CD14-positive monocyte (primary cell): ENCODE results near the gene EMILIN1. TPM values are rescaled to one million over a fixed set of nuclear protein-coding genes. Genes with fewer than 3 reads are reported as not detected.
A peak's percentile ranks its signal among the peaks of the same experiment; 100 is the strongest.

Experiments
- DNase-seq, 3 donors: peaks; one replicate each; pipeline ENCODE4 v3.0.0-alpha.2; 2011 to 2022
- H2AFZ ChIP-seq: 2 replicates; pipeline ENCODE4 v1.6.0; 2012; ENCODE audit warnings: mild to moderate bottlenecking, low read depth, low read length, inconsistent platforms; ENCODE audit not compliant: insufficient read depth, poor library complexity, severe bottlenecking
- H3K27ac ChIP-seq, 2 donors: 1 replicate in 1 of 2; 2 replicates in 1 of 2; pipeline ENCODE4 v1.5.1; 2012 to 2013; ENCODE audit warnings: low read length in 2 of 2, control low read depth in 1 of 2, inconsistent platforms in 1 of 2, low read depth in 1 of 2, mild to moderate bottlenecking in 1 of 2
- H3K27me3 ChIP-seq, 2 donors: one replicate each; pipeline versions ENCODE4 v1.6.0 to v1.6.1; 2011 to 2013; ENCODE audit warnings: low read length in 2 of 2; ENCODE audit not compliant: control insufficient read depth in 2 of 2, insufficient read depth in 2 of 2
- H3K36me3 ChIP-seq, 2 donors: replicated peaks in 1 of 2; 1 replicate in 1 of 2; 2 replicates in 1 of 2; pipeline versions ENCODE4 v1.5.1 to v1.6.1; 2012 to 2013; ENCODE audit warnings: low read length in 2 of 2, control low read depth in 1 of 2, inconsistent platforms in 1 of 2, mild to moderate bottlenecking in 1 of 2; ENCODE audit not compliant: insufficient read depth in 2 of 2, control insufficient read depth in 1 of 2
- H3K4me1 ChIP-seq, 2 donors: 1 replicate in 1 of 2; 2 replicates in 1 of 2; pipeline versions ENCODE4 v1.5.1 to v1.6.1; 2012 to 2013; ENCODE audit warnings: low read length in 2 of 2, control low read depth in 1 of 2, inconsistent platforms in 1 of 2, mild to moderate bottlenecking in 1 of 2, moderate library complexity in 1 of 2; ENCODE audit not compliant: insufficient read depth in 2 of 2, control insufficient read depth in 1 of 2
- H3K4me2 ChIP-seq: replicated peaks from 2 replicates; pipeline ENCODE3; 2012; ENCODE audit warnings: low read length, moderate library complexity, mild to moderate bottlenecking; ENCODE audit not compliant: poor library complexity, severe bottlenecking; ENCODE audit errors: extremely low read depth
- H3K4me3 ChIP-seq, 3 experiments: fragments of 200-600 bp in 1 of 3; sonication (generic) in 1 of 3; replicated peaks in 1 of 3; 1 replicate in 2 of 3; 2 replicates in 1 of 3; pipeline ENCODE4 v1.5.1; 2011 to 2013; ENCODE audit warnings: low read length in 3 of 3, mild to moderate bottlenecking in 3 of 3, control low read depth in 2 of 3, low read depth in 2 of 3, inconsistent platforms in 1 of 3, moderate library complexity in 1 of 3
- H3K79me2 ChIP-seq: 2 replicates; pipeline ENCODE4 v1.6.0; 2012; ENCODE audit warnings: mild to moderate bottlenecking, control low read depth, inconsistent platforms, low read length, moderate library complexity; ENCODE audit not compliant: insufficient read depth
- H3K9ac ChIP-seq: 2 replicates; pipeline ENCODE4 v1.6.0; 2017; ENCODE audit warnings: low read length, mild to moderate bottlenecking; ENCODE audit not compliant: insufficient read depth, poor library complexity, severe bottlenecking
- H3K9me3 ChIP-seq, 2 donors: replicated peaks in 1 of 2; 1 replicate in 1 of 2; 2 replicates in 1 of 2; pipeline versions ENCODE4 v1.5.1 to v1.6.1; 2012 to 2013; ENCODE audit warnings: low read length in 2 of 2, control low read depth in 1 of 2; ENCODE audit not compliant: control insufficient read depth in 1 of 2, insufficient read depth in 1 of 2
- H4K20me1 ChIP-seq: 2 replicates; pipeline ENCODE4 v1.6.0; 2012; ENCODE audit warnings: mild to moderate bottlenecking, low read length, control low read depth, moderate library complexity; ENCODE audit not compliant: insufficient read depth
- H3K27ac Mint-ChIP-seq, 7 donors: one replicate each; pipeline ENCODE4 v1.8.0; 2020; ENCODE audit warnings: mild to moderate bottlenecking in 7 of 7, mixed read lengths in 7 of 7, moderate library complexity in 6 of 7, inconsistent platforms in 2 of 7
- H3K27me3 Mint-ChIP-seq, 3 donors: one replicate each; pipeline ENCODE4 v1.8.0; 2021 to 2022; ENCODE audit warnings: low read depth in 3 of 3, mild to moderate bottlenecking in 3 of 3, mixed read lengths in 3 of 3, moderate library complexity in 3 of 3, inconsistent platforms in 1 of 3
- H3K36me3 Mint-ChIP-seq, 2 donors: one replicate each; pipeline ENCODE4 v1.8.0; 2020; ENCODE audit warnings: mixed read lengths in 2 of 2, inconsistent platforms in 1 of 2, mild to moderate bottlenecking in 1 of 2
- H3K4me1 Mint-ChIP-seq: one replicate; pipeline ENCODE4 v1.8.0; 2020; ENCODE audit warnings: mild to moderate bottlenecking, mixed read lengths
- H3K4me3 Mint-ChIP-seq, 2 donors: one replicate each; pipeline ENCODE4 v1.8.0; 2020; ENCODE audit warnings: mild to moderate bottlenecking in 2 of 2, mixed read lengths in 2 of 2, moderate library complexity in 1 of 2
- H3K9me3 Mint-ChIP-seq, 7 donors: one replicate each; pipeline ENCODE4 v1.8.0; 2020 to 2022; ENCODE audit warnings: mixed read lengths in 7 of 7, mild to moderate bottlenecking in 6 of 7, moderate library complexity in 6 of 7, inconsistent platforms in 2 of 7
- WGBS: methylation state at CpG from one replicate; pipeline ENCODE4 v1.1.5; 2013; ENCODE audit warnings: missing lambda C conversion rate; ENCODE audit not compliant: insufficient coverage; 5-methylcytosine and 5-hydroxymethylcytosine counted together
- intact Hi-C, 2 donors: fragments of 100-400 bp; cut with micrococcal nuclease; formaldehyde crosslinking; loops; one replicate each; pipeline versions ENCODE4 v1.15.0 to v1.15.1; 2023
- polyA plus RNA-seq, 3 donors: library from polyadenylated mRNA; depleted of rRNA in 1 of 3; unstranded in 2 of 3; stranded (reverse) in 1 of 3; fragments of 300-500 nt in 2 of 3; fragments of >200 nt in 1 of 3; fragmentation: Illumina TruSeq in 2 of 3; gene quantifications; 1 replicate in 2 of 3; 2 replicates in 1 of 3; pipeline ENCODE4 v1.2.3, GENCODE V29; 2012 to 2021
- TF ChIP-seq, protein P1 (sequence below): fragments of 200-600 bp; IDR thresholded peaks from one replicate; pipeline ENCODE4 v1.8.0; 2022; ENCODE audit warnings: antibody characterized with exemption, mild to moderate bottlenecking

Gene EMILIN1
- polyA plus RNA-seq, 3 donors: 0.43 to 1.0 (median 0.44) TPM

GRCh38 chr2:27128668-27129571 is 50.5 kb downstream of the EMILIN1 start:
- TF ChIP-seq, protein P1, sequence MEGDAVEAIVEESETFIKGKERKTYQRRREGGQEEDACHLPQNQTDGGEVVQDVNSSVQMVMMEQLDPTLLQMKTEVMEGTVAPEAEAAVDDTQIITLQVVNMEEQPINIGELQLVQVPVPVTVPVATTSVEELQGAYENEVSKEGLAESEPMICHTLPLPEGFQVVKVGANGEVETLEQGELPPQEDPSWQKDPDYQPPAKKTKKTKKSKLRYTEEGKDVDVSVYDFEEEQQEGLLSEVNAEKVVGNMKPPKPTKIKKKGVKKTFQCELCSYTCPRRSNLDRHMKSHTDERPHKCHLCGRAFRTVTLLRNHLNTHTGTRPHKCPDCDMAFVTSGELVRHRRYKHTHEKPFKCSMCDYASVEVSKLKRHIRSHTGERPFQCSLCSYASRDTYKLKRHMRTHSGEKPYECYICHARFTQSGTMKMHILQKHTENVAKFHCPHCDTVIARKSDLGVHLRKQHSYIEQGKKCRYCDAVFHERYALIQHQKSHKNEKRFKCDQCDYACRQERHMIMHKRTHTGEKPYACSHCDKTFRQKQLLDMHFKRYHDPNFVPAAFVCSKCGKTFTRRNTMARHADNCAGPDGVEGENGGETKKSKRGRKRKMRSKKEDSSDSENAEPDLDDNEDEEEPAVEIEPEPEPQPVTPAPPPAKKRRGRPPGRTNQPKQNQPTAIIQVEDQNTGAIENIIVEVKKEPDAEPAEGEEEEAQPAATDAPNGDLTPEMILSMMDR: no peak
- peaks cover 33 to 43% of the 10 kb centered on the region in 2 donors for H3K36me3 ChIP-seq
- no peak overlapping the region for H3K4me2 ChIP-seq
- peaks cover 0 to 2% (median 0%) of the 10 kb centered on the region in 3 donors for H3K27me3 Mint-ChIP-seq
- H3K27ac Mint-ChIP-seq: peak overlapping the region in 4 of 7 donors; percentile 28 to 74 (median 51)
- H2AFZ ChIP-seq: no peak overlapping the region
- peaks cover 19% of the 10 kb centered on the region for H4K20me1 ChIP-seq
- no peak overlapping the region for H3K4me3 Mint-ChIP-seq
- H3K9ac ChIP-seq: no peak overlapping the region
- peaks cover 0 to 2% (median 0%) of the 10 kb centered on the region in 7 donors for H3K9me3 Mint-ChIP-seq
- 94% methylated on average over 7 of the region's 11 CpGs for WGBS
- H3K27me3 ChIP-seq: no peaks in the 10 kb centered on the region
- H3K4me1 ChIP-seq: peaks cover 12 to 13% of the 10 kb centered on the region in 2 donors
- H3K4me1 Mint-ChIP-seq: peaks cover 16% of the 10 kb centered on the region
- H3K9me3 ChIP-seq: no peaks in the 10 kb centered on the region
- H3K36me3 Mint-ChIP-seq: peaks cover 40 to 43% of the 10 kb centered on the region in 2 donors
- peaks cover 13% of the 10 kb centered on the region for H3K79me2 ChIP-seq
- no peak overlapping the region for H3K27ac ChIP-seq
- no peak overlapping the region for H3K4me3 ChIP-seq
- intact Hi-C loops: no loop called here
- no peak for DNase-seq

DNA sequence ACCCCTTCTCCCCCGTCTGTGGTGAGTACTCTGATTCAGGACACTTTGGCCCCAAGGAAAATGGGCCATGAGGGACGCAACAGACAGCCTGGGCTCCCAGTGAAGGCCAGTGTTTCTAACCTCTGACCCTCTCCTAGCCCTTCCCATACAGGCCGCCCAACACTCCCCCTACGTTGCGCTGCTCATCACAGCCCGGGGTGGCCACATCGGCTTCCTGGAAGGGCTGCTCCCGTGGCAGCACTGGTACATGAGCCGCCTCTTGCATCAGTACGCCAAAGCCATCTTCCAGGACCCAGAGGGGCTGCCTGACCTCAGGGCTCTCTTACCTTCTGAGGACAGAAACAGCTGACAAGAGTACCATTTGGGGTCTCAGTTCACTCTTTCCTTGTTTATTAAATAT is 52.0 kb downstream of the EMILIN1 start:
- no peaks in the 10 kb centered on the region for H3K9me3 ChIP-seq
- DNase-seq: no peak
- H3K27ac Mint-ChIP-seq: peak overlapping the region in 1 of 7 donors; percentile 69
- H3K9ac ChIP-seq: no peak overlapping the region
- no peaks in the 10 kb centered on the region for H3K27me3 ChIP-seq
- 90% methylated on average over 8 of the region's 10 CpGs for WGBS
- H3K4me2 ChIP-seq: no peak overlapping the region
- H3K9me3 Mint-ChIP-seq: peaks cover 0 to 2% (median 0%) of the 10 kb centered on the region in 7 donors
- H3K4me1 ChIP-seq: peaks cover 19% of the 10 kb centered on the region in 2 donors
- H4K20me1 ChIP-seq: peaks cover 19% of the 10 kb centered on the region
- peaks cover 0 to 4% (median 0%) of the 10 kb centered on the region in 3 donors for H3K27me3 Mint-ChIP-seq
- H3K36me3 Mint-ChIP-seq: peaks cover 40 to 43% of the 10 kb centered on the region in 2 donors
- TF ChIP-seq, protein P1: no peak
- H3K4me3 Mint-ChIP-seq: no peak overlapping the region
- peaks cover 18% of the 10 kb centered on the region for H3K4me1 Mint-ChIP-seq
- intact Hi-C loops: loop anchor here (5.0 kb wide), 1 partner anchor 33 kb away; no protein-coding TSS in a partner anchor
- H2AFZ ChIP-seq: no peak overlapping the region
- H3K27ac ChIP-seq: no peak overlapping the region
- H3K4me3 ChIP-seq: no peak overlapping the region
- H3K36me3 ChIP-seq: peaks cover 33 to 43% of the 10 kb centered on the region in 2 donors
- H3K79me2 ChIP-seq: peaks cover 18% of the 10 kb centered on the region
